ENCODE data around the gene ISY1.

The ISY1 gene

GRCh38 chr3:129114455-129114854 lies 46.4 kb downstream of the ISY1 start:
- no peak for TF ChIP-seq EGR1 (IDR thresholded peaks at IDR 0.05)
- TF ChIP-seq TCF12 (IDR thresholded peaks at IDR 0.05; ENCODE audit: low read depth) = no peak

DNA sequence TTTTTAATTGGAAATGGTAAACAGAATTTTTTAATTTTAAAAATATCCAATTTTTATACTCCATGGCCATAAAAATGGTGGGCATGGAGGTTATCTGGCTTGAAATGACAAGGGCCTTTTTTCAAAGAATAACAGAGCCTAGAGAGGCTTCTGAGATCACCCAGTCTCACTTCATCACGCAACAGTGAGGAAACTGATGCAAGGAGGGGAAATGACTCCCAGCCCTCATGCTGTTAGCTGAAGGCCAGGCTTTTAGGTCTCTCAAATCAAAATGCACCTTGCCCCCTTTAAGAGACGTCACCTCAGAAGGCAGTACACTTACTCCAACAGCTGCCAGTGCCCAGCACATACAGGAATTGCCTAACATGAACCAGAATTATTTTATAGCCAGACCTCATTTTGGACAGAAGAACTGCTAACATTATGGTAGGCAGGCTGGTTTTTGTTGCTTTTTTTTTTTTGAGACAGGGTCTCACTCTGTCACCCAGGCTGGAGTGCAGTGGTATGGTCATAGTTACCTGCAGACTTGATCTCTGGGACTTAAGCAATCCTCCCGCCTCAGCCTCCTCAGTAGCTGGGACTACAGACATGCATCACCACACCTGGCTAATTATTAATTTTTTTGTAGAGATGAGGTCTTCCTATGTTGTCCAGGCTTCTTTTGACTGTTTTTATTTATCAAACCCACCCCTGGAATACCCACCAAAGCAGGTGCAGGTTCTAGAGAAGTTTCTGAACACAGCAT lies 48.4 kb downstream of the ISY1 start:
- TF ChIP-seq TEAD4 (IDR thresholded peaks at IDR 0.05) (no peak), CEBPB (IDR thresholded peaks at IDR 0.05) (no peak), FOXM1 (IDR thresholded peaks at IDR 0.05; ENCODE audit: borderline replicate concordance, low read depth) (no peak), TAF1 (IDR thresholded peaks at IDR 0.05; ENCODE audit: low read depth) (no peak), EP300 (IDR thresholded peaks at IDR 0.05; ENCODE audit: borderline replicate concordance) (no peak), YY1 (IDR thresholded peaks at IDR 0.05; ENCODE audit: low read depth) (no peak), NFIC (IDR thresholded peaks at IDR 0.05) (no peak), TCF12 (IDR thresholded peaks at IDR 0.05; ENCODE audit: low read depth) (no peak)
- TF ChIP-seq, protein P1, sequence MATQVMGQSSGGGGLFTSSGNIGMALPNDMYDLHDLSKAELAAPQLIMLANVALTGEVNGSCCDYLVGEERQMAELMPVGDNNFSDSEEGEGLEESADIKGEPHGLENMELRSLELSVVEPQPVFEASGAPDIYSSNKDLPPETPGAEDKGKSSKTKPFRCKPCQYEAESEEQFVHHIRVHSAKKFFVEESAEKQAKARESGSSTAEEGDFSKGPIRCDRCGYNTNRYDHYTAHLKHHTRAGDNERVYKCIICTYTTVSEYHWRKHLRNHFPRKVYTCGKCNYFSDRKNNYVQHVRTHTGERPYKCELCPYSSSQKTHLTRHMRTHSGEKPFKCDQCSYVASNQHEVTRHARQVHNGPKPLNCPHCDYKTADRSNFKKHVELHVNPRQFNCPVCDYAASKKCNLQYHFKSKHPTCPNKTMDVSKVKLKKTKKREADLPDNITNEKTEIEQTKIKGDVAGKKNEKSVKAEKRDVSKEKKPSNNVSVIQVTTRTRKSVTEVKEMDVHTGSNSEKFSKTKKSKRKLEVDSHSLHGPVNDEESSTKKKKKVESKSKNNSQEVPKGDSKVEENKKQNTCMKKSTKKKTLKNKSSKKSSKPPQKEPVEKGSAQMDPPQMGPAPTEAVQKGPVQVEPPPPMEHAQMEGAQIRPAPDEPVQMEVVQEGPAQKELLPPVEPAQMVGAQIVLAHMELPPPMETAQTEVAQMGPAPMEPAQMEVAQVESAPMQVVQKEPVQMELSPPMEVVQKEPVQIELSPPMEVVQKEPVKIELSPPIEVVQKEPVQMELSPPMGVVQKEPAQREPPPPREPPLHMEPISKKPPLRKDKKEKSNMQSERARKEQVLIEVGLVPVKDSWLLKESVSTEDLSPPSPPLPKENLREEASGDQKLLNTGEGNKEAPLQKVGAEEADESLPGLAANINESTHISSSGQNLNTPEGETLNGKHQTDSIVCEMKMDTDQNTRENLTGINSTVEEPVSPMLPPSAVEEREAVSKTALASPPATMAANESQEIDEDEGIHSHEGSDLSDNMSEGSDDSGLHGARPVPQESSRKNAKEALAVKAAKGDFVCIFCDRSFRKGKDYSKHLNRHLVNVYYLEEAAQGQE (IDR thresholded peaks at IDR 0.05; ENCODE audit: low read depth) = no peak
- TF ChIP-seq, protein P2, sequence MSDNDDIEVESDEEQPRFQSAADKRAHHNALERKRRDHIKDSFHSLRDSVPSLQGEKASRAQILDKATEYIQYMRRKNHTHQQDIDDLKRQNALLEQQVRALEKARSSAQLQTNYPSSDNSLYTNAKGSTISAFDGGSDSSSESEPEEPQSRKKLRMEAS (IDR thresholded peaks at IDR 0.05) = no peak

- TF ChIP-seq, protein P2 (IDR thresholded peaks at IDR 0.05) = no peak
- TF ChIP-seq TEAD4 (IDR thresholded peaks at IDR 0.05) (no peak), RAD21 (IDR thresholded peaks at IDR 0.05; ENCODE audit: low read depth) (no peak), YY1 (IDR thresholded peaks at IDR 0.05; ENCODE audit: low read depth) (no peak), CEBPB (IDR thresholded peaks at IDR 0.05) (no peak), ZBTB7A (IDR thresholded peaks at IDR 0.05; ENCODE audit: low read depth) (no peak), CREB1 (IDR thresholded peaks at IDR 0.05; ENCODE audit: low read depth) (no peak), TAF1 (IDR thresholded peaks at IDR 0.05; ENCODE audit: low read depth) (no peak), NFIC (IDR thresholded peaks at IDR 0.05) (no peak), EP300 (IDR thresholded peaks at IDR 0.05; ENCODE audit: borderline replicate concordance) (no peak), TCF12 (IDR thresholded peaks at IDR 0.05; ENCODE audit: low read depth) (no peak), FOXM1 (IDR thresholded peaks at IDR 0.05; ENCODE audit: borderline replicate concordance, low read depth) (no peak), EGR1 (IDR thresholded peaks at IDR 0.05) (no peak), USF1 (IDR thresholded peaks at IDR 0.05) (no peak)
- TF ChIP-seq, protein P1 (IDR thresholded peaks at IDR 0.05; ENCODE audit: low read depth) = no peak
Measured at GRCh38 chr3:129107793-129108192, 53.1 kb downstream of the ISY1 start.

DNA sequence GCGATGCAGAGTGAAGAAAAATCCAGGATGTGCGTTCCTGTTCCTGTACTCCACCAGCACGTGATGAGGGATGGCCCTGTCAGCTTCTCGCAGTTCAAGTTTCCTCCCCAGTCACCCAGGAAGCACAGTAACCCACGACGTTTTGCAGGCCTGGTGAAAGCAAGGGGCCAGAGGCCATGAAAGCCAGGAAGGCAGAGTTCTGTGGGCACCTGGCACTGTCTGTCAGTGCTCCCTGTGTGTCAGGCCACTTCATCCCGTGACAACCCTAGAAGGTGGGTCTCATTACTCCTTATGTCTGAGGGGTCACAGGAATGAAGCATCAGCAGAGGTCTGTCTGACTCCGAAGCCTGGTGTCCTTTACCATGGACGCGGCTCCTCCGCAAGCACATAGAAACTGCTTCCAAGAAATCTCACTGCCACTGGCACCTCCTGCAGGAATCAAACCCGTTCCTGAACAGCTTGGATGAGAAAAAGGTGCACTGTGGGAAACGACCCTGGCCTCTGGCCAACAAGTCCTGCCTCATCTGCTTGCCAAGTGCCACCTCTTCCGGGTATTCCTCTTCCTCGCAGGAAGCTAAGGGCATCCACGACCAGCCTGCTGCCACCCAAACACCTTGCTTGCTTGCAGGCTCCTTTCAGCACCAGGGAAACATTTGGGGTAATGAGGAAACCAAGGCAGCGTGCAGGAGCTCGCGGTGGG lies 53.8 kb downstream of the ISY1 start:
- no peak for TF ChIP-seq ZBTB7A (IDR thresholded peaks at IDR 0.05; ENCODE audit: low read depth)
- no peak for TF ChIP-seq CEBPB (IDR thresholded peaks at IDR 0.05)
- TF ChIP-seq, protein P2 (IDR thresholded peaks at IDR 0.05) = no peak
- TF ChIP-seq TCF12 (IDR thresholded peaks at IDR 0.05; ENCODE audit: low read depth) = no peak
- no peak for TF ChIP-seq USF1 (IDR thresholded peaks at IDR 0.05)
- no peak for TF ChIP-seq EGR1 (IDR thresholded peaks at IDR 0.05)
- no peak for TF ChIP-seq EP300 (IDR thresholded peaks at IDR 0.05; ENCODE audit: borderline replicate concordance)

DNA sequence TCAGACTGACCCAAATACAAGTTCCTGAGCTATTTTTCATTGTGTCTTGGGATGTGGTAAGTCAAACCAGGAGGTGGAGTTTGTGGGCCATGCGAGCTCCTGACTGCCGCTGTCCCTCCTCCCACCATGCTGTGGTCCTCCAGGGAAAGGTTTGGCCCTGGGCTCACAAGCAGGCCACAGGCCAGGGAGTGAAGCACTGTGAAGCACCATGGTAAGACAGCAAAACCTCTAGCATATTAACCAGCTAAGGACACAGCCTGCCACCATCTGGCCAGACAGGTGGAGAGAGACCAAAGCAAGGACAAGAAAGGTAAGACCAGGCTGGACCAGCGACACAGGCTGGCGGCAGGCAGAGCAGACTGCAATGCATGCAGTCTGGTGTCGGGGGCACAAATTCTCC lies 54.5 kb downstream of the ISY1 start:
- TF ChIP-seq, protein P1 (IDR thresholded peaks at IDR 0.05; ENCODE audit: low read depth) = no peak
- TF ChIP-seq TCF12 (IDR thresholded peaks at IDR 0.05; ENCODE audit: low read depth) (no peak), NFIC (IDR thresholded peaks at IDR 0.05) (no peak), CEBPB (IDR thresholded peaks at IDR 0.05) (no peak), TEAD4 (IDR thresholded peaks at IDR 0.05) (no peak), CREB1 (IDR thresholded peaks at IDR 0.05; ENCODE audit: low read depth) (no peak), FOXM1 (IDR thresholded peaks at IDR 0.05; ENCODE audit: borderline replicate concordance, low read depth) (no peak), EP300 (IDR thresholded peaks at IDR 0.05; ENCODE audit: borderline replicate concordance) (no peak), USF1 (IDR thresholded peaks at IDR 0.05) (no peak), YY1 (IDR thresholded peaks at IDR 0.05; ENCODE audit: low read depth) (no peak), TAF1 (IDR thresholded peaks at IDR 0.05; ENCODE audit: low read depth) (no peak)
- TF ChIP-seq, protein P2 (IDR thresholded peaks at IDR 0.05) = no peak
